ENCODE results near the gene SPEM3.
"Not testable (repeated sequence)": the region's sequence is repeated elsewhere in the genome, so short reads cannot be mapped to it uniquely, and the experiment has no call there.

Gene SPEM3

GRCh38 chr17:7459961-7460545, 31.4 kb downstream of the SPEM3 start:
- H3K4me3 Mint-ChIP-seq: no peak overlapping the region

GRCh38 chr17:7460850-7461660, 32.4 kb downstream of the SPEM3 start:
- Mint-ChIP-seq H3K27ac (no peak overlapping the region), H3K4me3 (no peak overlapping the region), H3K36me3 (ENCODE audit: low read depth) (peaks cover 17% of the 10 kb centered on the region), H3K27me3 (ENCODE audit: low read depth) (no peaks in the 10 kb centered on the region), H3K4me1 (ENCODE audit: low read depth) (peaks cover 6% of the 10 kb centered on the region), H3K9me3 (no peaks in the 10 kb centered on the region)
- no peak for DNase-seq (ENCODE audit: low spot score)

More at GRCh38 chr17:7459961-7460545, 31.4 kb downstream of the SPEM3 start:
- H3K4me1 Mint-ChIP-seq (ENCODE audit: low read depth): peaks cover 6% of the 10 kb centered on the region
- DNase-seq (ENCODE audit: low spot score): no peak
- H3K36me3 Mint-ChIP-seq (ENCODE audit: low read depth): peaks cover 18% of the 10 kb centered on the region
- H3K27ac Mint-ChIP-seq: no peak overlapping the region
- H3K27me3 Mint-ChIP-seq (ENCODE audit: low read depth): no peaks in the 10 kb centered on the region
- H3K9me3 Mint-ChIP-seq: no peaks in the 10 kb centered on the region

- Mint-ChIP-seq H3K27me3 (ENCODE audit: low read depth) (no peaks in the 10 kb centered on the region), H3K4me3 (no peak overlapping the region), H3K9me3 (no peaks in the 10 kb centered on the region), H3K4me1 (ENCODE audit: low read depth) (no peaks in the 10 kb centered on the region), H3K27ac (no peak overlapping the region), H3K36me3 (ENCODE audit: low read depth) (peaks cover 17% of the 10 kb centered on the region)
- DNase-seq (ENCODE audit: low spot score): no peak
Observed at GRCh38 chr17:7462474-7463371, 34.1 kb downstream of the SPEM3 start.

GRCh38 chr17:7463372-7463846, 34.8 kb downstream of the SPEM3 start:
- Mint-ChIP-seq H3K4me3 (no peak overlapping the region), H3K9me3 (no peaks in the 10 kb centered on the region), H3K27ac (no peak overlapping the region), H3K27me3 (ENCODE audit: low read depth) (no peaks in the 10 kb centered on the region), H3K4me1 (ENCODE audit: low read depth) (no peaks in the 10 kb centered on the region), H3K36me3 (ENCODE audit: low read depth) (peaks cover 17% of the 10 kb centered on the region)
- no peak for DNase-seq (ENCODE audit: low spot score)

- no peak overlapping the region for H3K4me3 Mint-ChIP-seq
- no peaks in the 10 kb centered on the region for H3K27me3 Mint-ChIP-seq (ENCODE audit: low read depth)
- no peaks in the 10 kb centered on the region for H3K4me1 Mint-ChIP-seq (ENCODE audit: low read depth)
- no peaks in the 10 kb centered on the region for H3K9me3 Mint-ChIP-seq
- no peak overlapping the region for H3K27ac Mint-ChIP-seq
- peaks cover 13% of the 10 kb centered on the region for H3K36me3 Mint-ChIP-seq (ENCODE audit: low read depth)
- DNase-seq (ENCODE audit: low spot score): no peak
Observed at GRCh38 chr17:7464081-7464480, 35.4 kb downstream of the SPEM3 start.

- DNase-seq (ENCODE audit: low spot score): no peak
- H3K27ac Mint-ChIP-seq: no peak overlapping the region
- no peaks in the 10 kb centered on the region for H3K27me3 Mint-ChIP-seq (ENCODE audit: low read depth)
- H3K36me3 Mint-ChIP-seq (ENCODE audit: low read depth): peaks cover 13% of the 10 kb centered on the region
- H3K4me1 Mint-ChIP-seq (ENCODE audit: low read depth): no peaks in the 10 kb centered on the region
- H3K9me3 Mint-ChIP-seq: no peaks in the 10 kb centered on the region
- H3K4me3 Mint-ChIP-seq: no peak overlapping the region
Observed at GRCh38 chr17:7465597-7466275, 37.1 kb downstream of the SPEM3 start.

- Mint-ChIP-seq H3K36me3 (ENCODE audit: low read depth) (peaks cover 12% of the 10 kb centered on the region), H3K27me3 (ENCODE audit: low read depth) (no peaks in the 10 kb centered on the region), H3K4me1 (ENCODE audit: low read depth) (no peaks in the 10 kb centered on the region), H3K27ac (no peak overlapping the region), H3K4me3 (no peak overlapping the region), H3K9me3 (no peaks in the 10 kb centered on the region)
- DNase-seq (ENCODE audit: low spot score): no peak
Observed at GRCh38 chr17:7466318-7466638, 37.6 kb downstream of the SPEM3 start.

GRCh38 chr17:7466639-7467341, 38.1 kb downstream of the SPEM3 start:
- H3K9me3 Mint-ChIP-seq: no peaks in the 10 kb centered on the region
- H3K4me3 Mint-ChIP-seq: no peak overlapping the region
- H3K27ac Mint-ChIP-seq: no peak overlapping the region
- H3K27me3 Mint-ChIP-seq (ENCODE audit: low read depth): no peaks in the 10 kb centered on the region
- H3K4me1 Mint-ChIP-seq (ENCODE audit: low read depth): peaks cover 4% of the 10 kb centered on the region
- DNase-seq (ENCODE audit: low spot score): no peak
- peaks cover 10% of the 10 kb centered on the region for H3K36me3 Mint-ChIP-seq (ENCODE audit: low read depth)

- no peak for DNase-seq (ENCODE audit: low spot score)
- no peaks in the 10 kb centered on the region for H3K9me3 Mint-ChIP-seq
- H3K4me1 Mint-ChIP-seq (ENCODE audit: low read depth): peaks cover 7% of the 10 kb centered on the region
- H3K36me3 Mint-ChIP-seq (ENCODE audit: low read depth): peaks cover 10% of the 10 kb centered on the region
- H3K4me3 Mint-ChIP-seq: no peak overlapping the region
- no peaks in the 10 kb centered on the region for H3K27me3 Mint-ChIP-seq (ENCODE audit: low read depth)
- H3K27ac Mint-ChIP-seq: no peak overlapping the region
Observed at GRCh38 chr17:7467498-7467897, 38.8 kb downstream of the SPEM3 start.

- DNase-seq (ENCODE audit: low spot score): no peak
- peaks cover 7% of the 10 kb centered on the region for H3K4me1 Mint-ChIP-seq (ENCODE audit: low read depth)
- H3K36me3 Mint-ChIP-seq (ENCODE audit: low read depth): peaks cover 8% of the 10 kb centered on the region
- no peaks in the 10 kb centered on the region for H3K9me3 Mint-ChIP-seq
- H3K27ac Mint-ChIP-seq: no peak overlapping the region
- no peaks in the 10 kb centered on the region for H3K27me3 Mint-ChIP-seq (ENCODE audit: low read depth)
- H3K4me3 Mint-ChIP-seq: no peak overlapping the region
Observed at GRCh38 chr17:7468290-7468689, 39.6 kb downstream of the SPEM3 start.

GRCh38 chr17:7468804-7469389, 40.2 kb downstream of the SPEM3 start:
- no peak overlapping the region for H3K27ac Mint-ChIP-seq
- H3K4me3 Mint-ChIP-seq: no peak overlapping the region
- H3K4me1 Mint-ChIP-seq (ENCODE audit: low read depth): peaks cover 7% of the 10 kb centered on the region
- peaks cover 8% of the 10 kb centered on the region for H3K36me3 Mint-ChIP-seq (ENCODE audit: low read depth)
- no peaks in the 10 kb centered on the region for H3K9me3 Mint-ChIP-seq
- DNase-seq (ENCODE audit: low spot score): no peak
- H3K27me3 Mint-ChIP-seq (ENCODE audit: low read depth): no peaks in the 10 kb centered on the region

- H3K9me3 Mint-ChIP-seq; H3K27ac Mint-ChIP-seq; H3K27me3 Mint-ChIP-seq (ENCODE audit: low read depth); H3K4me3 Mint-ChIP-seq; DNase-seq (ENCODE audit: low spot score); H3K36me3 Mint-ChIP-seq (ENCODE audit: low read depth); H3K4me1 Mint-ChIP-seq (ENCODE audit: low read depth): not testable (repeated sequence)
Observed at GRCh38 chr17:7469843-7470242, 41.2 kb downstream of the SPEM3 start.

- H3K27ac Mint-ChIP-seq; H3K4me1 Mint-ChIP-seq (ENCODE audit: low read depth): not testable (repeated sequence)
Observed at GRCh38 chr17:7470457-7470973, 41.9 kb downstream of the SPEM3 start.

More at GRCh38 chr17:7470457-7470973, 41.9 kb downstream of the SPEM3 start:
- H3K9me3 Mint-ChIP-seq; H3K4me3 Mint-ChIP-seq; H3K36me3 Mint-ChIP-seq (ENCODE audit: low read depth); DNase-seq (ENCODE audit: low spot score); H3K27me3 Mint-ChIP-seq (ENCODE audit: low read depth): not testable (repeated sequence)

Data from T-helper 2 cell treated with Interferon-gamma antibody and Interleukin-4, amounts not matched to agents 5 μg/mL and 100 μg/mL, for 36 hours (primary cell).